PC-3 (cell line): ENCODE results near the gene IFT43. TPM values are rescaled to one million over a fixed set of nuclear protein-coding genes. Genes with fewer than 3 reads are reported as not detected.

ENCODE experiments used
- ATAC-seq: fragments of 200-7000 bp; cut with Tn5 transposase; 2 replicates; pipeline ENCODE4 v1.9.1; 2020; ENCODE audit warnings: mild to moderate bottlenecking, moderate library complexity
- BruUV-seq: library from RNA; stranded (reverse); fragments of 400-500 nt; replicated peaks from 2 replicates; lab custom pipeline; 2021; lab: Mats Ljungman, UMichigan
- CTCF ChIA-PET: fragments of 300-600 bp; sonication (Branson Sonifier 250); formaldehyde crosslinking; loops from one replicate; lab custom pipeline; 2022; ENCODE audit warnings: antibody characterized with exemption; lab: Charles Lee
- POLR2A ChIA-PET: fragments of 300-600 bp; sonication (Branson Sonifier 250); formaldehyde crosslinking; loops from one replicate; lab custom pipeline; 2022; ENCODE audit warnings: antibody characterized with exemption; ENCODE audit not compliant: unreplicated experiment; lab: Charles Lee
- DNase-seq: peaks from one replicate; pipeline ENCODE4 v3.0.0-alpha.2; 2015
- H2AFZ ChIP-seq: fragments of 300-600 bp; sonication (generic); 2 replicates; pipeline ENCODE4 v1.6.0; 2016; ENCODE audit warnings: antibody characterized with exemption, low read length
- H3F3A ChIP-seq: fragments of 300-600 bp; sonication (generic); one replicate; pipeline ENCODE4 v1.6.0; 2017; ENCODE audit warnings: antibody characterized with exemption, low read length, control low read depth, mild to moderate bottlenecking; ENCODE audit not compliant: unreplicated experiment
- H3K27ac ChIP-seq: fragments of 300-600 bp; sonication (generic); 2 replicates; pipeline ENCODE4 v1.5.1; 2016; ENCODE audit warnings: mild to moderate bottlenecking, low read length
- H3K27me3 ChIP-seq: fragments of 300-600 bp; sonication (generic); 2 replicates; pipeline ENCODE4 v1.6.1; 2016; ENCODE audit warnings: low read length, mixed read lengths
- H3K36me3 ChIP-seq: fragments of 300-600 bp; sonication (generic); 2 replicates; pipeline ENCODE4 v1.6.1; 2016; ENCODE audit warnings: low read depth, mixed run types, low read length, mixed read lengths
- H3K4me1 ChIP-seq: fragments of 300-600 bp; sonication (generic); 2 replicates; pipeline ENCODE4 v1.5.1; 2016; ENCODE audit warnings: low read length; ENCODE audit not compliant: insufficient read depth
- H3K4me2 ChIP-seq: fragments of 300-600 bp; sonication (generic); 2 replicates; pipeline ENCODE4 v1.6.0; 2016; ENCODE audit warnings: low read length
- H3K4me3 ChIP-seq: fragments of 300-600 bp; sonication (generic); 2 replicates; pipeline ENCODE4 v1.5.1; 2016; ENCODE audit warnings: mild to moderate bottlenecking, low read length, mixed read lengths
- H3K79me2 ChIP-seq: fragments of 300-600 bp; sonication (generic); 2 replicates; pipeline ENCODE4 v1.6.1; 2017; ENCODE audit warnings: low read length, mixed read lengths
- H3K9ac ChIP-seq: fragments of 300-600 bp; sonication (generic); 2 replicates; pipeline ENCODE4 v1.6.0; 2016; ENCODE audit warnings: mild to moderate bottlenecking, low read length
- H3K9me2 ChIP-seq: fragments of 300-600 bp; sonication (generic); replicated peaks from 2 replicates; pipeline ENCODE4 v1.6.1; 2016; ENCODE audit warnings: mixed run types, low read length, mixed read lengths
- H3K9me3 ChIP-seq: fragments of 300-600 bp; sonication (generic); 2 replicates; pipeline ENCODE4 v1.6.1; 2016; ENCODE audit warnings: low read length, mixed read lengths
- H4K20me1 ChIP-seq: fragments of 300-600 bp; sonication (generic); 2 replicates; pipeline ENCODE4 v1.6.1; 2016; ENCODE audit warnings: low read length, mixed read lengths
- CTCF ChIP-seq: fragments of 300-600 bp; sonication (generic); conservative IDR thresholded peaks from 2 replicates; pipeline ENCODE4 v1.5.1; 2017; ENCODE audit warnings: antibody characterized with exemption, low read depth, mild to moderate bottlenecking, low read length
- EZH2 ChIP-seq: fragments of 300-600 bp; sonication (generic); IDR thresholded peaks from one replicate; pipeline ENCODE4 v1.6.1; 2017; ENCODE audit warnings: antibody characterized with exemption, mild to moderate bottlenecking, low read length; ENCODE audit not compliant: unreplicated experiment
- EZH2phosphoT487 ChIP-seq: fragments of 300-600 bp; sonication (generic); IDR thresholded peaks from 2 replicates; pipeline ENCODE4 v1.6.1; 2018; ENCODE audit warnings: mild to moderate bottlenecking, antibody characterized with exemption, low read length, borderline replicate concordance
- intact Hi-C: fragments of 100-400 bp; cut with micrococcal nuclease; formaldehyde crosslinking; loops from 2 replicates; pipeline ENCODE4 v1.9.0; 2023
- total RNA-seq: library from RNA; depleted of rRNA; stranded (reverse); fragments of >200 nt; gene quantifications from 2 replicates; pipeline ENCODE4 v1.2.3, GENCODE V29; 2014

The IFT43 gene
- total RNA-seq, 1 experiment from 2014 or later, result 41.3 TPM

- Histone ChIP-seq H4K20me1 (no peaks in the 10 kb centered on the region), H3K4me1 (no peaks in the 10 kb centered on the region), H3K36me3 (no peaks in the 10 kb centered on the region), H3K27me3 (peaks cover 19% of the 10 kb centered on the region; the same call in 1 of the 2 replicates), H3K4me3 (no peak overlapping the region), H3K9me2 (no peaks in the 10 kb centered on the region), H3K9me3 (no peaks in the 10 kb centered on the region), H3K9ac (no peak overlapping the region), H2AFZ (no peak overlapping the region), H3K4me2 (no peak overlapping the region), H3F3A (no peaks in the 10 kb centered on the region), H3K79me2 (no peaks in the 10 kb centered on the region), H3K27ac (no peak overlapping the region)
- TF ChIP-seq CTCF (no peak), EZH2phosphoT487 (no peak), EZH2 (no peak)
- no peak for ATAC-seq
- ChIA-PET POLR2A (no interaction called here), CTCF (no interaction called here)
- BruUV-seq, result no TSS peak
- intact Hi-C loops, result no loop called here
- no peak for DNase-seq
These were observed 133.0 kb downstream of the IFT43 start for GRCh38 chr14:76118594-76118993.

GRCh38 chr14:76121089-76121748 lies 135.7 kb downstream of the IFT43 start:
- Histone ChIP-seq H3F3A (no peaks in the 10 kb centered on the region), H2AFZ (no peak overlapping the region), H3K4me3 (no peak overlapping the region), H3K27ac (no peak overlapping the region), H3K79me2 (no peaks in the 10 kb centered on the region), H3K27me3 (peaks cover 24% of the 10 kb centered on the region; the same call in 1 of the 2 replicates), H4K20me1 (no peaks in the 10 kb centered on the region), H3K9me2 (no peaks in the 10 kb centered on the region), H3K9ac (no peak overlapping the region), H3K9me3 (no peaks in the 10 kb centered on the region), H3K4me2 (no peak overlapping the region), H3K4me1 (no peaks in the 10 kb centered on the region), H3K36me3 (no peaks in the 10 kb centered on the region)
- BruUV-seq, result no TSS peak
- CTCF ChIA-PET, result interaction anchor here (0.6 kb wide), 1 partner anchor 410 kb away, joined by 3 read pairs; no protein-coding TSS in a partner anchor
- ATAC-seq (no peak), DNase-seq (no peak)
- POLR2A ChIA-PET, result no interaction called here
- TF ChIP-seq EZH2phosphoT487, result no peak
- TF ChIP-seq CTCF, result no peak
- no peak for TF ChIP-seq EZH2
- intact Hi-C loops, result loop anchor here (10.0 kb wide), 1 partner anchor 234 kb away; no protein-coding TSS in a partner anchor

- H3K36me3 ChIP-seq, result no peaks in the 10 kb centered on the region
- TF ChIP-seq CTCF (no peak), EZH2 (no peak), EZH2phosphoT487 (no peak)
- intact Hi-C loops, result loop anchor here (10.0 kb wide), 1 partner anchor 231 kb away; no protein-coding TSS in a partner anchor
- peaks cover 26% of the 10 kb centered on the region; the same call in 1 of the 2 replicates for H3K27me3 ChIP-seq
- H3K79me2 ChIP-seq, result no peaks in the 10 kb centered on the region
- H3F3A ChIP-seq, result no peaks in the 10 kb centered on the region
- ChIA-PET CTCF (no interaction called here), POLR2A (no interaction called here)
- no peaks in the 10 kb centered on the region for H3K4me1 ChIP-seq
- ATAC-seq (no peak), DNase-seq (no peak)
- no peak overlapping the region for H3K9ac ChIP-seq
- no peaks in the 10 kb centered on the region for H3K9me3 ChIP-seq
- H3K4me2 ChIP-seq, result no peak overlapping the region
- no peak overlapping the region for H2AFZ ChIP-seq
- no TSS peak for BruUV-seq
- H3K27ac ChIP-seq, result no peak overlapping the region
- H3K4me3 ChIP-seq, result no peak overlapping the region
- no peaks in the 10 kb centered on the region for H4K20me1 ChIP-seq
- no peaks in the 10 kb centered on the region for H3K9me2 ChIP-seq
These were observed 138.1 kb downstream of the IFT43 start for GRCh38 chr14:76123426-76124225.
